Calu3 (cell line): ENCODE data around the gene SGCD. TPM values are rescaled to one million over a fixed set of nuclear protein-coding genes. Genes with fewer than 3 reads are reported as not detected.

Source experiments
- BruUV-seq: library from RNA; stranded (reverse); fragments of 400-500 nt; replicated peaks from 2 replicates; lab custom pipeline; 2021; lab: Mats Ljungman, UMichigan
- CTCF ChIA-PET: fragments of 300-600 bp; sonication (Branson Sonifier 250); formaldehyde crosslinking; loops from one replicate; lab custom pipeline; 2022; ENCODE audit warnings: antibody characterized with exemption; lab: Charles Lee
- DNase-seq: peaks from one replicate; pipeline ENCODE4 v3.0.0; 2022
- H3K27ac Mint-ChIP-seq: one replicate; pipeline ENCODE4 v1.8.0; 2022; ENCODE audit warnings: mixed read lengths; ENCODE audit not compliant: unreplicated experiment
- H3K27me3 Mint-ChIP-seq: one replicate; pipeline ENCODE4 v1.8.0; 2022; ENCODE audit warnings: mixed read lengths; ENCODE audit not compliant: unreplicated experiment
- H3K36me3 Mint-ChIP-seq: one replicate; pipeline ENCODE4 v1.8.0; 2022; ENCODE audit warnings: mild to moderate bottlenecking, moderate library complexity, mixed read lengths; ENCODE audit not compliant: insufficient read depth, unreplicated experiment
- H3K4me1 Mint-ChIP-seq: one replicate; pipeline ENCODE4 v1.8.0; 2022; ENCODE audit warnings: mild to moderate bottlenecking, low read depth, mixed read lengths; ENCODE audit not compliant: unreplicated experiment
- H3K4me3 Mint-ChIP-seq: one replicate; pipeline ENCODE4 v1.8.0; 2022; ENCODE audit warnings: mild to moderate bottlenecking, low read depth, moderate library complexity, mixed read lengths; ENCODE audit not compliant: unreplicated experiment
- H3K9me3 Mint-ChIP-seq: one replicate; pipeline ENCODE4 v1.8.0; 2022; ENCODE audit warnings: low read depth, mixed read lengths; ENCODE audit not compliant: unreplicated experiment
- intact Hi-C: fragments of 100-400 bp; cut with micrococcal nuclease; formaldehyde crosslinking; loops from one replicate; pipeline ENCODE4 v1.10.0; 2022; ENCODE audit not compliant: unreplicated experiment
- total RNA-seq: library from RNA; stranded (reverse); gene quantifications from 2 replicates; pipeline ENCODE4 v1.2.3, GENCODE V29; 2022
- TF ChIP-seq, protein P1 (sequence below): fragments of 200-600 bp; IDR thresholded peaks from one replicate; pipeline ENCODE4 v1.8.0; 2022; ENCODE audit warnings: antibody characterized with exemption; ENCODE audit not compliant: unreplicated experiment

The SGCD gene
- total RNA-seq, 1 experiment from 2014 or later = not detected

DNA sequence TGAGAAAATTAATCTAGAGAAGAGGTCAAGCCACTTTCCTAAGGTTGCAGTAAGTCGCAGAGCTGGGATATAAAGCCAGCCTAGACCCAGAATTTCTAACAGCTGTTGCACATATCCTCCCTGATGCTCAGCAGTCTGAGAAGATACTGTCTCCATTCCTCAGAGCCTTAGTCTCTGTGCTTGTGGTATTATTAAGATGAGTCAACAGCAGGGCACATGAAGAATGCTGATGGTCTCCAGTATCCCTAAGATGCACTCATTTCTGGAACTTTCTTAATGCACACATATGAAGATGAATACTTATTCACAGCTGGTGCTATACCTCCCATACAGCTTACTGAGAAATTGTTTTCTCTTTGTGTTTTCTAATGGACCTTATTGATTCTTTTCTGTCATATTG lies 32.5 kb downstream of the SGCD start:
- Mint-ChIP-seq H3K9me3 (peaks cover 2% of the 10 kb centered on the region), H3K4me3 (no peak overlapping the region), H3K36me3 (no peaks in the 10 kb centered on the region), H3K27ac (no peak overlapping the region), H3K4me1 (no peaks in the 10 kb centered on the region), H3K27me3 (no peaks in the 10 kb centered on the region)
- no peak for DNase-seq
- BruUV-seq = no TSS peak
- TF ChIP-seq, protein P1, sequence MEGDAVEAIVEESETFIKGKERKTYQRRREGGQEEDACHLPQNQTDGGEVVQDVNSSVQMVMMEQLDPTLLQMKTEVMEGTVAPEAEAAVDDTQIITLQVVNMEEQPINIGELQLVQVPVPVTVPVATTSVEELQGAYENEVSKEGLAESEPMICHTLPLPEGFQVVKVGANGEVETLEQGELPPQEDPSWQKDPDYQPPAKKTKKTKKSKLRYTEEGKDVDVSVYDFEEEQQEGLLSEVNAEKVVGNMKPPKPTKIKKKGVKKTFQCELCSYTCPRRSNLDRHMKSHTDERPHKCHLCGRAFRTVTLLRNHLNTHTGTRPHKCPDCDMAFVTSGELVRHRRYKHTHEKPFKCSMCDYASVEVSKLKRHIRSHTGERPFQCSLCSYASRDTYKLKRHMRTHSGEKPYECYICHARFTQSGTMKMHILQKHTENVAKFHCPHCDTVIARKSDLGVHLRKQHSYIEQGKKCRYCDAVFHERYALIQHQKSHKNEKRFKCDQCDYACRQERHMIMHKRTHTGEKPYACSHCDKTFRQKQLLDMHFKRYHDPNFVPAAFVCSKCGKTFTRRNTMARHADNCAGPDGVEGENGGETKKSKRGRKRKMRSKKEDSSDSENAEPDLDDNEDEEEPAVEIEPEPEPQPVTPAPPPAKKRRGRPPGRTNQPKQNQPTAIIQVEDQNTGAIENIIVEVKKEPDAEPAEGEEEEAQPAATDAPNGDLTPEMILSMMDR = no peak
- intact Hi-C loops = no loop called here
- CTCF ChIA-PET = interaction anchor here (0.7 kb wide), 1 partner anchor 871 kb away, joined by 3 read pairs; no protein-coding TSS in a partner anchor

DNA sequence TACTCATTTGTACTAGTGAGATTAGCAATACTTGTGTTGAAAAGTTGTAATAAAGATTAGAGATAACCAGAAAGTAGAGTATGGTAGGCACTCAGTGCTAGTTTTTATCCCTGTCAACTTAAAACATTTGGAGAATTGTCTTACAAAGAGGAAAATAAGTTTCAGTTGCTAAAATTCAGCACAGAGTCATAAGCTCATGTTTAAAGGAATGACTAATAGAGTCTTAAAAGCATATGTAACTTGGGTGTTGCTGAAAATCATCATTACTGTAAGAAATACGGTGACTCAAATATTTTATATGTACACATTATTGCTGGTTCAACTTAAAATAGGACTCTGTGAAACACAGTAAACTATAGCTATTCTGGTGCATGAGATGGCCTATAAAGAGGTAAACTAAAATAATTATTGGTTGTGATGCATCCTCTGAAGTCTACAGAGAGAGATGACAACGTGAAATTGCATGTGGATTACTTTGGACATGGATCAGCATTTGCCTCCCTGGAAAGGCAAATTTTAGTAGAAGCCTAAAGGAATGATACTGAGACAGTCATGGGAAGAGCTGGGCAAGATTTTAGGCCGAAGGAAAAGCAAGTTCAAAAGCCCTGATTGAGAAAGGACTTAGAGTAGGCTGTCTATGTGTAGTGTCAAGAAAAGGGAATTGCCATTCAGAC lies 34.6 kb downstream of the SGCD start:
- no peak overlapping the region for H3K27ac Mint-ChIP-seq
- H3K4me3 Mint-ChIP-seq = no peak overlapping the region
- DNase-seq = no peak
- CTCF ChIA-PET = no interaction called here
- H3K27me3 Mint-ChIP-seq = no peaks in the 10 kb centered on the region
- no TSS peak for BruUV-seq
- no peaks in the 10 kb centered on the region for H3K36me3 Mint-ChIP-seq
- intact Hi-C loops = no loop called here
- no peaks in the 10 kb centered on the region for H3K4me1 Mint-ChIP-seq
- peaks cover 6% of the 10 kb centered on the region for H3K9me3 Mint-ChIP-seq
- TF ChIP-seq, protein P1 = no peak

DNA sequence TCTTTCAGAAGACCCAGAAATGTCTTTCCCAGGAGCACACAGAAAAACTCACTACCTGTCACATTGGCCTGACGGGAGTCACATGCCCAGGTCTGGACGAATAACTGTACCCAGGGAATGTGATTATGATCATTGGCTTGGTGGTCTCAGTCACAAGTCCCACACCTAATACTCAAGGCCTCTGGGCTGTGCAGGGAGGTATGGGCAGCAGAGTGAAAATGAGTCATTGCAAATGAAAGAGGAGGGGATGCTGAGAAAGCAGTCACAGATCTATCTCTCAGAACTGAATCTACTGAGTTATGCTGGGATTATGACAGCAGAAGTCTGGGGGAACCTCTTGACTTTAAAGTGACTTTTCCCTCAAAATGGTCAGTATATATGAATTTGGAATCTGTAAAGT lies 36.9 kb downstream of the SGCD start:
- no TSS peak for BruUV-seq
- no peaks in the 10 kb centered on the region for H3K36me3 Mint-ChIP-seq
- H3K27ac Mint-ChIP-seq = no peak overlapping the region
- DNase-seq = no peak
- H3K4me1 Mint-ChIP-seq = no peaks in the 10 kb centered on the region
- H3K4me3 Mint-ChIP-seq = no peak overlapping the region
- TF ChIP-seq, protein P1 = no peak
- H3K9me3 Mint-ChIP-seq = peaks cover 6% of the 10 kb centered on the region
- H3K27me3 Mint-ChIP-seq = no peaks in the 10 kb centered on the region
- intact Hi-C loops = no loop called here
- CTCF ChIA-PET = no interaction called here

DNA sequence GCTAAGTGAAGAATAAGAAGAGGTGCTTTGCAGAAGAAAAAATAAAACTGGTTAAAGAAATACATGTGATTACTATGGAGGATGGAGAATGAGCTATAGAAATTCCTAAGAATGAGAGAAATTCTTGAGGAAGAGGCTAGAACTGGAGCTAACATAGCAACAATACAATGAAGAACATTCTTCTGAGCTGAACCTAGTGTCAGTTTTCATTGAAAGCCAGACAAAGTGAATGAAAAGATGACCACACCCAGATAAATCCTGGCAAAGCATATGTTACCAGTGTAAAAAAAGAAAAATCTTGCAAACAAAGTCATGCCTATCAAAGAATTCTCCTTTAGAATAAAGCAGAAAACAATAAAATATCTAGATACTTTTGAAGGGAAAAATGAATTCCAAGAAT lies 39.6 kb downstream of the SGCD start:
- TF ChIP-seq, protein P1 = no peak
- intact Hi-C loops = no loop called here
- no peaks in the 10 kb centered on the region for H3K36me3 Mint-ChIP-seq
- no peaks in the 10 kb centered on the region for H3K4me1 Mint-ChIP-seq
- H3K27ac Mint-ChIP-seq = no peak overlapping the region
- DNase-seq = no peak
- no peak overlapping the region for H3K4me3 Mint-ChIP-seq
- peaks cover 11% of the 10 kb centered on the region for H3K9me3 Mint-ChIP-seq
- CTCF ChIA-PET = no interaction called here
- H3K27me3 Mint-ChIP-seq = no peaks in the 10 kb centered on the region
- no TSS peak for BruUV-seq
